PFSK-1 (cell line): ENCODE results near the gene AXIN2.

Experiments
- FOXP2 ChIP-seq: optimal IDR thresholded peaks from 2 replicates; pipeline ENCODE3; 2011; ENCODE audit warnings: borderline replicate concordance, control low read depth, inconsistent platforms; ENCODE audit not compliant: insufficient read depth; ENCODE audit errors: extremely low read length, extremely low read depth
- POLR2AphosphoS5 ChIP-seq: IDR thresholded peaks from 2 replicates; pipeline ENCODE4 v1.6.1; 2012; ENCODE audit warnings: low read depth, mild to moderate bottlenecking, control low read depth, low read length, moderate library complexity
- SIN3A ChIP-seq: IDR thresholded peaks from 2 replicates; pipeline ENCODE4 v1.6.1; 2012; ENCODE audit warnings: mild to moderate bottlenecking, low read length, moderate library complexity, borderline replicate concordance; ENCODE audit not compliant: insufficient read depth
- TAF1 ChIP-seq: IDR thresholded peaks from 2 replicates; pipeline ENCODE4 v1.6.1; 2012; ENCODE audit warnings: low read length, control low read depth, borderline replicate concordance; ENCODE audit not compliant: insufficient read depth
- TF ChIP-seq, protein P1 (sequence below), 2 experiments: IDR thresholded peaks; 2 replicates each; pipeline versions ENCODE4 v1.6.1 to v1.8.0; 2011 to 2012; ENCODE audit warnings: low read depth in 2 of 2, low read length in 2 of 2, control low read depth in 1 of 2, inconsistent platforms in 1 of 2, mild to moderate bottlenecking in 1 of 2, moderate library complexity in 1 of 2; ENCODE audit not compliant: insufficient read depth in 1 of 2

The AXIN2 gene

DNA sequence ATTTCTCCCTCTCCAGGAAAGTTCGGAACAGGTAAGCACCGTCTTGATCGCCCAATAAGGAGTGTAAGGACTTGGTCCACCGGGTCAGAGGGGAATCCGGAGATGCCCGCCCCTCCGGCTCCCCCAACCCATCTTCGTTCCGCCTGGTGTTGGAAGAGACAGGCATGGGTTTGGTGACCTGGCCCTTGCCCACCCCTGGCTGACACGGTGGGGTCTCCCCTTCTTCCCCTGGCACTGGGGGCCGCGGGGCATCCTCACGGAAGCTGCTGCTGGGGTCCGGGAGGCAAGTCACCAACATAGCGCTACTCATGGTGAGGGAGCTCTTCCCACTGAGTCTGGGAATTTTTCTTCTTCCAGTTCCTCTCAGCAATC is 3.2 kb downstream of the AXIN2 start:
- TF ChIP-seq POLR2AphosphoS5: no peak
- TF ChIP-seq TAF1: no peak
- no peak for TF ChIP-seq FOXP2
- TF ChIP-seq SIN3A: no peak
- TF ChIP-seq, protein P1, sequence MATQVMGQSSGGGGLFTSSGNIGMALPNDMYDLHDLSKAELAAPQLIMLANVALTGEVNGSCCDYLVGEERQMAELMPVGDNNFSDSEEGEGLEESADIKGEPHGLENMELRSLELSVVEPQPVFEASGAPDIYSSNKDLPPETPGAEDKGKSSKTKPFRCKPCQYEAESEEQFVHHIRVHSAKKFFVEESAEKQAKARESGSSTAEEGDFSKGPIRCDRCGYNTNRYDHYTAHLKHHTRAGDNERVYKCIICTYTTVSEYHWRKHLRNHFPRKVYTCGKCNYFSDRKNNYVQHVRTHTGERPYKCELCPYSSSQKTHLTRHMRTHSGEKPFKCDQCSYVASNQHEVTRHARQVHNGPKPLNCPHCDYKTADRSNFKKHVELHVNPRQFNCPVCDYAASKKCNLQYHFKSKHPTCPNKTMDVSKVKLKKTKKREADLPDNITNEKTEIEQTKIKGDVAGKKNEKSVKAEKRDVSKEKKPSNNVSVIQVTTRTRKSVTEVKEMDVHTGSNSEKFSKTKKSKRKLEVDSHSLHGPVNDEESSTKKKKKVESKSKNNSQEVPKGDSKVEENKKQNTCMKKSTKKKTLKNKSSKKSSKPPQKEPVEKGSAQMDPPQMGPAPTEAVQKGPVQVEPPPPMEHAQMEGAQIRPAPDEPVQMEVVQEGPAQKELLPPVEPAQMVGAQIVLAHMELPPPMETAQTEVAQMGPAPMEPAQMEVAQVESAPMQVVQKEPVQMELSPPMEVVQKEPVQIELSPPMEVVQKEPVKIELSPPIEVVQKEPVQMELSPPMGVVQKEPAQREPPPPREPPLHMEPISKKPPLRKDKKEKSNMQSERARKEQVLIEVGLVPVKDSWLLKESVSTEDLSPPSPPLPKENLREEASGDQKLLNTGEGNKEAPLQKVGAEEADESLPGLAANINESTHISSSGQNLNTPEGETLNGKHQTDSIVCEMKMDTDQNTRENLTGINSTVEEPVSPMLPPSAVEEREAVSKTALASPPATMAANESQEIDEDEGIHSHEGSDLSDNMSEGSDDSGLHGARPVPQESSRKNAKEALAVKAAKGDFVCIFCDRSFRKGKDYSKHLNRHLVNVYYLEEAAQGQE (IDR thresholded peaks at IDR 0.05; ENCODE audit: insufficient read depth in 1 of 2, low read depth in 2 of 2, low read length in 2 of 2): no peak

GRCh38 chr17:65557349-65558310 is 3.8 kb downstream of the AXIN2 start:
- TF ChIP-seq, protein P1 (IDR thresholded peaks at IDR 0.05; ENCODE audit: insufficient read depth in 1 of 2, low read depth in 2 of 2, low read length in 2 of 2): no peak
- no peak for TF ChIP-seq POLR2AphosphoS5
- TF ChIP-seq TAF1: no peak
- no peak for TF ChIP-seq FOXP2
- TF ChIP-seq SIN3A: no peak

GRCh38 chr17:65556910-65557348 is 4.5 kb downstream of the AXIN2 start:
- no peak for TF ChIP-seq FOXP2
- no peak for TF ChIP-seq POLR2AphosphoS5
- TF ChIP-seq SIN3A: no peak
- TF ChIP-seq TAF1: no peak
- TF ChIP-seq, protein P1 (IDR thresholded peaks at IDR 0.05; ENCODE audit: insufficient read depth in 1 of 2, low read depth in 2 of 2, low read length in 2 of 2): no peak

- no peak for TF ChIP-seq SIN3A
- TF ChIP-seq TAF1: no peak
- TF ChIP-seq, protein P1 (IDR thresholded peaks at IDR 0.05; ENCODE audit: insufficient read depth in 1 of 2, low read depth in 2 of 2, low read length in 2 of 2): no peak
- no peak for TF ChIP-seq FOXP2
- TF ChIP-seq POLR2AphosphoS5: no peak
These were observed 5.2 kb downstream of the AXIN2 start for GRCh38 chr17:65556014-65556909.
